RWPE2 (cell line): Measurements from ENCODE around the gene CABCOCO1.
"Not testable (repeated sequence)": the region's sequence is repeated elsewhere in the genome, so short reads cannot be mapped to it uniquely, and the experiment has no call there.

ENCODE experiments used
- ATAC-seq: fragments of 200-7000 bp; cut with Tn5 transposase; 3 replicates; pipeline ENCODE4 v1.9.1; 2021; ENCODE audit warnings: low read depth
- DNase-seq: peaks from one replicate; pipeline ENCODE4 v3.0.0-alpha.2; 2020; ENCODE audit warnings: low spot score
- H3K27ac ChIP-seq: fragments of 450-650 bp; 2 replicates; pipeline ENCODE4 v1.5.1; 2017; ENCODE audit warnings: mild to moderate bottlenecking; ENCODE audit not compliant: poor library complexity, severe bottlenecking
- H3K27me3 ChIP-seq: fragments of 250-450 bp; sonication (Bioruptor Pico); 2 replicates; pipeline ENCODE4 v1.5.1; 2021; ENCODE audit warnings: mild to moderate bottlenecking, moderate library complexity; ENCODE audit not compliant: insufficient read depth, poor library complexity, severe bottlenecking
- H3K36me3 ChIP-seq: fragments of 250-450 bp; sonication (Bioruptor Pico); 2 replicates; pipeline ENCODE4 v1.5.1; 2020; ENCODE audit warnings: low read depth, mild to moderate bottlenecking, moderate library complexity
- H3K4me1 ChIP-seq: fragments of 250-450 bp; sonication (Bioruptor Pico); 2 replicates; pipeline ENCODE4 v1.5.1; 2021; ENCODE audit warnings: mild to moderate bottlenecking, moderate library complexity; ENCODE audit not compliant: insufficient read depth, poor library complexity, severe bottlenecking
- H3K4me3 ChIP-seq: fragments of 250-450 bp; sonication (Bioruptor Pico); 2 replicates; pipeline ENCODE4 v1.5.1; 2021; ENCODE audit warnings: mild to moderate bottlenecking, moderate library complexity; ENCODE audit not compliant: severe bottlenecking
- H3K9me3 ChIP-seq: fragments of 250-450 bp; sonication (Bioruptor Pico); 2 replicates; pipeline ENCODE4 v1.5.1; 2021; ENCODE audit warnings: mild to moderate bottlenecking, moderate library complexity; ENCODE audit not compliant: severe bottlenecking
- CTCF ChIP-seq: fragments of 450-650 bp; IDR thresholded peaks from one replicate; pipeline ENCODE4 v1.5.1; 2017; ENCODE audit warnings: mild to moderate bottlenecking, moderate library complexity; ENCODE audit not compliant: poor library complexity, severe bottlenecking

CABCOCO1 gene

GRCh38 chr10:61719906-61720305 is 57.2 kb downstream of the CABCOCO1 start:
- Histone ChIP-seq H3K36me3 (no peaks in the 10 kb centered on the region), H3K27me3 (no peaks in the 10 kb centered on the region), H3K4me1 (no peaks in the 10 kb centered on the region), H3K4me3 (no peak overlapping the region), H3K9me3 (no peaks in the 10 kb centered on the region), H3K27ac (no peak overlapping the region)
- ATAC-seq (no peak), DNase-seq (no peak)
- no peak for TF ChIP-seq CTCF

GRCh38 chr10:61721431-61721830 is 58.7 kb downstream of the CABCOCO1 start:
- no peak overlapping the region for H3K27ac ChIP-seq
- H3K36me3 ChIP-seq: no peaks in the 10 kb centered on the region
- DNase-seq: no peak
- no peak for TF ChIP-seq CTCF
- no peak overlapping the region for H3K4me3 ChIP-seq
- H3K4me1 ChIP-seq: no peaks in the 10 kb centered on the region
- ATAC-seq: no peak
- H3K27me3 ChIP-seq: no peaks in the 10 kb centered on the region
- H3K9me3 ChIP-seq: no peaks in the 10 kb centered on the region

- not testable (repeated sequence) for H3K27ac ChIP-seq, H3K36me3 ChIP-seq, H3K4me1 ChIP-seq
Observed at GRCh38 chr10:61725221-61725620, 62.5 kb downstream of the CABCOCO1 start.

GRCh38 chr10:61729596-61729995 is 66.9 kb downstream of the CABCOCO1 start:
- Histone ChIP-seq H3K36me3 (no peaks in the 10 kb centered on the region), H3K27ac (no peak overlapping the region), H3K4me1 (no peaks in the 10 kb centered on the region), H3K4me3 (no peak overlapping the region), H3K27me3 (no peaks in the 10 kb centered on the region), H3K9me3 (no peaks in the 10 kb centered on the region)
- DNase-seq (no peak), ATAC-seq (no peak)
- TF ChIP-seq CTCF: no peak

More at GRCh38 chr10:61725221-61725620, 62.5 kb downstream of the CABCOCO1 start:
- H3K9me3 ChIP-seq, H3K27me3 ChIP-seq, DNase-seq, ATAC-seq, H3K4me3 ChIP-seq: not testable (repeated sequence)

- no peak for TF ChIP-seq CTCF
- no peak for DNase-seq
- Histone ChIP-seq H3K27ac (no peak overlapping the region), H3K4me3 (no peak overlapping the region), H3K36me3 (no peaks in the 10 kb centered on the region), H3K27me3 (no peaks in the 10 kb centered on the region), H3K4me1 (no peaks in the 10 kb centered on the region), H3K9me3 (no peaks in the 10 kb centered on the region)
- no peak for ATAC-seq
Observed at GRCh38 chr10:61730671-61731070, 67.9 kb downstream of the CABCOCO1 start.
